Measurements from ENCODE around the gene CIZ1. TPM values are rescaled to one million over a fixed set of nuclear protein-coding genes. Genes with fewer than 3 reads are reported as not detected.

CIZ1 gene
- total and polyA plus RNA-seq, 9 of the 15 experiments (the other 6 are each of a cell fraction or from before 2014, with no cell fraction given), result 6.6 to 329 (median 87.8) TPM

DNA sequence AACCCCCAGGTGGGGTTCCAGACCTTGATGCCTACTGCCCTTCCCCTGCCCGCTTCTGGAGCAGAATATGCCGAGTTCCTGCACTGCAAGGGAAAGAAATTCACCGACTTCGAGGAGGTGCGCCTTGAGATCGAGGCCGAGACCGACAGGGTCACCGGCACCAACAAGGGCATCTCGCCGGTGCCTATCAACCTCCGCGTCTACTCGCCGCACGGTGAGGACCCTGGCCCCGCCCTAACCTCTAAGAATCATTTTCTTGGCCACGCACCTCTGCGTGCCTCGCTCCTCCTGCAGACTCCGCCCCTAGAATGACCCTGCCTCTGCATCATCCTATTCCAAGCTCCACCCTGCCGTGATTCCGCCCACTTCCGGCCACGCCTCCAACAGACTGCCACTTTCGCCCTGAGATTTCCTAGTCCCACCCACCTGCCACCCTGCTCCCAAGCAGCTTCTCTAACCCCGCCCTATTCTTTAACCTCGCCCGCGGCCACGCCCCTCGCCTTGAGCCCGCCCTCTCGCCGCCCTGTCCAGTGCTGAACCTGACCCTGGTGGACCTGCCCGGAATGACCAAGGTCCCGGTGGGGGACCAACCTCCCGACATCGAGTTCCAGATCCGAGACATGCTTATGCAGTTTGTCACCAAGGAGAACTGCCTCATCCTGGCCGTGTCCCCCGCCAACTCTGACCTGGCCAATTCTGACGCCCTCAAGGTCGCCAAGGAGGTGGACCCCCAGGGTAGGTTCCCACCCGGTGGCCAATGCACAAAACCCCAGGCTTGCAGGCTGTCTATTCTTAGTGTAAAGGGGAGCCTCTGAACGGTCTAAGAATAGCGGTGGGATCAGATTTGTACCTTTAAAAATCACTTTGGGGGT lies 27.4 kb upstream of the CIZ1 start (continued):
- TF ChIP-seq ZNF318 (IDR thresholded peaks at IDR 0.05; ENCODE audit: borderline replicate concordance in 1 of 2, low read depth in 1 of 2) (no peak), BRF1 (IDR thresholded peaks at IDR 0.05; ENCODE audit: borderline replicate concordance, extremely low read depth, insufficient read length) (no peak), NUFIP1 (IDR thresholded peaks at IDR 0.05; ENCODE audit: partially characterized antibody) (no peak), MAZ (CRISPR knock-in tag; conservative IDR thresholded peaks at IDR 0.05 in 1 of 2, IDR thresholded peaks at IDR 0.05 in 1 of 2) (peak in 1 of 2 experiments; percentile 54; a peak in 2 of 4 replicates), STAG1 (CRISPR knock-in tag; IDR thresholded peaks at IDR 0.05; ENCODE audit: borderline replicate concordance) (no peak), EHMT2 (IDR thresholded peaks at IDR 0.05) (peak; percentile 100), PPARD (CRISPR knock-in tag; IDR thresholded peaks at IDR 0.05) (no peak), NR1H2 (CRISPR knock-in tag; IDR thresholded peaks at IDR 0.05) (no peak), SREBF1 (IDR thresholded peaks at IDR 0.05; ENCODE audit: borderline replicate concordance, low read depth, low read length) (no peak), GATA2 (CRISPR knock-in tag; IDR thresholded peaks at IDR 0.05) (no peak), BRD4 (IDR thresholded peaks at IDR 0.05) (no peak), ZNF121 (CRISPR knock-in tag; conservative IDR thresholded peaks at IDR 0.05) (no peak), MBD2 (IDR thresholded peaks at IDR 0.05; ENCODE audit: borderline replicate concordance, low read depth) (no peak), SOX6 (IDR thresholded peaks at IDR 0.05) (no peak), ESRRB (CRISPR knock-in tag; IDR thresholded peaks at IDR 0.05; ENCODE audit: borderline replicate concordance) (no peak), ZNF311 (CRISPR knock-in tag; IDR thresholded peaks at IDR 0.05) (no peak), CSDE1 (IDR thresholded peaks at IDR 0.05) (no peak), YY1 (IDR thresholded peaks at IDR 0.05; ENCODE audit: borderline replicate concordance in 1 of 3, control insufficient read depth in 1 of 3, extremely low read depth in 1 of 3, insufficient read depth in 3 of 3, insufficient read length in 1 of 3, insufficient replicate concordance in 2 of 3, low read depth in 1 of 3, low read length in 2 of 3) (peak in 1 of 3 experiments; percentile 72), TFAM (CRISPR knock-in tag; conservative IDR thresholded peaks at IDR 0.05) (no peak), ETV5 (CRISPR knock-in tag; IDR thresholded peaks at IDR 0.05; ENCODE audit: low read depth) (no peak)

Data from K562 (cell line).